ENCODE results near the gene SLC6A12. TPM values are rescaled to one million over a fixed set of nuclear protein-coding genes. Genes with fewer than 3 reads are reported as not detected.
A peak's percentile ranks its signal among the peaks of the same experiment; 100 is the strongest.

SLC6A12 gene
- total and polyA plus RNA-seq, 2 donors from 2014 or later, result 45.6 to 130 TPM

- DNase-seq, result no peak
- intact Hi-C loops (cut with DNase I), result no loop called here
- Histone ChIP-seq H3K9ac (ENCODE audit: low read length in 3 of 3) (no peak overlapping the region), H3K4me3 (ENCODE audit: low read length in 3 of 3) (no peak overlapping the region), H3K27ac (ENCODE audit: low read depth in 2 of 2, low read length in 2 of 2) (peak overlapping the region; percentile 28 to 78), H3K9me3 (ENCODE audit: control insufficient read depth in 2 of 3, insufficient read depth in 1 of 3, low read length in 3 of 3) (no peaks in the 10 kb centered on the region), H3K36me3 (ENCODE audit: control insufficient read depth in 2 of 3, insufficient read depth in 3 of 3, low read length in 3 of 3) (no peaks in the 10 kb centered on the region), H3K27me3 (ENCODE audit: control insufficient read depth, insufficient read depth, low read length) (no peaks in the 10 kb centered on the region), H3K4me1 (ENCODE audit: control insufficient read depth in 2 of 3, insufficient read depth in 2 of 3, low read depth in 1 of 3, low read length in 3 of 3) (peaks cover 0 to 21% (median 16%) of the 10 kb centered on the region in 3 donors)
- FAIRE-seq, result no peak
- TF ChIP-seq CTCF (IDR thresholded peaks at IDR 0.05; ENCODE audit: borderline replicate concordance, extremely low read depth, insufficient read depth), result no peak
These were observed 50.5 kb downstream of the SLC6A12 start for GRCh38 chr12:163406-163986.

- FAIRE-seq (no peak), DNase-seq (peak in 2 of 5 donors; percentile 22 to 92)
- Histone ChIP-seq H3K9ac (ENCODE audit: low read length in 3 of 3) (no peak overlapping the region), H3K36me3 (ENCODE audit: control insufficient read depth in 2 of 3, insufficient read depth in 3 of 3, low read length in 3 of 3) (no peaks in the 10 kb centered on the region), H3K27ac (ENCODE audit: low read depth in 2 of 2, low read length in 2 of 2) (no peak overlapping the region), H3K4me1 (ENCODE audit: control insufficient read depth in 2 of 3, insufficient read depth in 2 of 3, low read depth in 1 of 3, low read length in 3 of 3) (peaks cover 0 to 18% (median 16%) of the 10 kb centered on the region in 3 donors), H3K4me3 (ENCODE audit: low read length in 3 of 3) (no peak overlapping the region), H3K9me3 (ENCODE audit: control insufficient read depth in 2 of 3, insufficient read depth in 1 of 3, low read length in 3 of 3) (no peaks in the 10 kb centered on the region), H3K27me3 (ENCODE audit: control insufficient read depth, insufficient read depth, low read length) (no peaks in the 10 kb centered on the region)
- no peak for TF ChIP-seq CTCF (IDR thresholded peaks at IDR 0.05; ENCODE audit: borderline replicate concordance, extremely low read depth, insufficient read depth)
- intact Hi-C loops (cut with DNase I), result no loop called here
These were observed 51.3 kb downstream of the SLC6A12 start for GRCh38 chr12:162467-163307.

GRCh38 chr12:161823-162222 lies 52.1 kb downstream of the SLC6A12 start:
- FAIRE-seq (no peak), DNase-seq (peak in 1 of 5 donors; percentile 35)
- no peak for TF ChIP-seq CTCF (IDR thresholded peaks at IDR 0.05; ENCODE audit: borderline replicate concordance, extremely low read depth, insufficient read depth)
- no peaks in the 10 kb centered on the region for H3K27me3 ChIP-seq (ENCODE audit: control insufficient read depth, insufficient read depth, low read length)
- H3K4me1 ChIP-seq (ENCODE audit: control insufficient read depth in 2 of 3, insufficient read depth in 2 of 3, low read depth in 1 of 3, low read length in 3 of 3), result peaks cover 0 to 17% (median 12%) of the 10 kb centered on the region in 3 donors
- no peaks in the 10 kb centered on the region for H3K36me3 ChIP-seq (ENCODE audit: control insufficient read depth in 2 of 3, insufficient read depth in 3 of 3, low read length in 3 of 3)
- no peak overlapping the region for H3K9ac ChIP-seq (ENCODE audit: low read length in 3 of 3)
- intact Hi-C loops (cut with DNase I), result no loop called here
- H3K9me3 ChIP-seq (ENCODE audit: control insufficient read depth in 2 of 3, insufficient read depth in 1 of 3, low read length in 3 of 3), result no peaks in the 10 kb centered on the region
- no peak overlapping the region for H3K27ac ChIP-seq (ENCODE audit: low read depth in 2 of 2, low read length in 2 of 2)
- H3K4me3 ChIP-seq (ENCODE audit: low read length in 3 of 3), result no peak overlapping the region
